Thoracic aorta (tissue), 2 donors: ENCODE data around the gene MAN1B1. TPM values are rescaled to one million over a fixed set of nuclear protein-coding genes. Genes with fewer than 3 reads are reported as not detected.
A peak's percentile ranks its signal among the peaks of the same experiment; 100 is the strongest.

Experiments used
- ATAC-seq: fragments of 150-250 bp; one replicate; pipeline ENCODE4 v1.8.0; 2017; ENCODE audit warnings: low read depth; ENCODE audit not compliant: insufficient number of reproducible peaks, low FRiP score
- DNase-seq: peaks from one replicate; pipeline ENCODE4 v3.0.0-alpha.2; 2020; ENCODE audit warnings: low spot score
- H3K27ac ChIP-seq, 2 donors: fragments of 200-600 bp; sonication (generic); 1 replicate in 1 of 2; 2 replicates in 1 of 2; pipeline ENCODE4 v1.5.1; 2016; ENCODE audit warnings: mild to moderate bottlenecking in 2 of 2, moderate library complexity in 2 of 2
- H3K27me3 ChIP-seq: fragments of 200-600 bp; sonication (generic); replicated peaks from 2 replicates; pipeline ENCODE4 v1.6.0; 2016; ENCODE audit warnings: mild to moderate bottlenecking; ENCODE audit not compliant: insufficient read depth
- H3K36me3 ChIP-seq: fragments of 200-600 bp; sonication (generic); one replicate; pipeline ENCODE4 v1.5.1; 2016
- H3K4me1 ChIP-seq, 2 donors: fragments of 200-600 bp; sonication (generic); 1 replicate in 1 of 2; 2 replicates in 1 of 2; pipeline versions ENCODE4 v1.5.1 to v1.6.0; 2016; ENCODE audit warnings: low read depth in 2 of 2, mild to moderate bottlenecking in 1 of 2; ENCODE audit not compliant: control insufficient read depth in 1 of 2
- H3K4me3 ChIP-seq: fragments of 200-600 bp; sonication (generic); 2 replicates; pipeline ENCODE4 v1.5.1; 2016; ENCODE audit warnings: mild to moderate bottlenecking
- H3K9me3 ChIP-seq: fragments of 200-600 bp; sonication (generic); 2 replicates; pipeline ENCODE4 v1.5.1; 2016
- CTCF ChIP-seq: fragments of 200-600 bp; sonication (generic); IDR thresholded peaks from one replicate; pipeline ENCODE4 v1.5.1; 2019; ENCODE audit warnings: antibody characterized with exemption
- total RNA-seq, 2 donors: library from RNA; depleted of rRNA; stranded (reverse); fragments of >200 nt; gene quantifications; one replicate each; pipeline versions ENCODE4 v1.1.0 to v1.2.3, GENCODE V29; 2016

MAN1B1 gene
- total RNA-seq, 2 donors from 2014 or later, result 32.9 to 52.9 TPM

- no peak for TF ChIP-seq CTCF
- peaks cover 10% of the 10 kb centered on the region for H3K36me3 ChIP-seq
- peaks cover 11 to 30% of the 10 kb centered on the region in 2 donors for H3K4me1 ChIP-seq
- H3K27ac ChIP-seq, result no peak overlapping the region
- no peaks in the 10 kb centered on the region for H3K9me3 ChIP-seq
- DNase-seq (no peak), ATAC-seq (no peak)
- no peak overlapping the region for H3K4me3 ChIP-seq
- H3K27me3 ChIP-seq, result no peaks in the 10 kb centered on the region
These were observed 7.4 kb upstream of the MAN1B1 start for GRCh38 chr9:137079401-137079787.

GRCh38 chr9:137080260-137081122, 6.3 kb upstream of the MAN1B1 start:
- peaks cover 13 to 34% of the 10 kb centered on the region in 2 donors for H3K4me1 ChIP-seq
- no peak overlapping the region for H3K27ac ChIP-seq
- ATAC-seq, result no peak
- DNase-seq, result no peak
- no peak for TF ChIP-seq CTCF
- H3K4me3 ChIP-seq, result no peak overlapping the region
- H3K36me3 ChIP-seq, result peaks cover 10% of the 10 kb centered on the region
- H3K27me3 ChIP-seq, result no peaks in the 10 kb centered on the region
- no peaks in the 10 kb centered on the region for H3K9me3 ChIP-seq

- DNase-seq (no peak), ATAC-seq (no peak)
- no peak overlapping the region for H3K4me3 ChIP-seq
- TF ChIP-seq CTCF, result no peak
- H3K27ac ChIP-seq, result no peak overlapping the region
- peaks cover 10% of the 10 kb centered on the region for H3K36me3 ChIP-seq
- H3K4me1 ChIP-seq, result peaks cover 16 to 41% of the 10 kb centered on the region in 2 donors
- H3K9me3 ChIP-seq, result no peaks in the 10 kb centered on the region
- H3K27me3 ChIP-seq, result no peaks in the 10 kb centered on the region
These were observed 4.4 kb upstream of the MAN1B1 start for GRCh38 chr9:137082222-137082924.

GRCh38 chr9:137082925-137083290, 3.9 kb upstream of the MAN1B1 start:
- peaks cover 20 to 42% of the 10 kb centered on the region in 2 donors for H3K4me1 ChIP-seq
- DNase-seq (no peak), ATAC-seq (no peak)
- H3K27me3 ChIP-seq, result no peaks in the 10 kb centered on the region
- H3K27ac ChIP-seq, result peak overlapping the region in 1 of 2 donors; percentile 61
- H3K36me3 ChIP-seq, result peaks cover 10% of the 10 kb centered on the region
- H3K4me3 ChIP-seq, result no peak overlapping the region
- H3K9me3 ChIP-seq, result no peaks in the 10 kb centered on the region
- no peak for TF ChIP-seq CTCF

- no peaks in the 10 kb centered on the region for H3K27me3 ChIP-seq
- no peak for ATAC-seq
- H3K4me3 ChIP-seq, result no peak overlapping the region
- H3K9me3 ChIP-seq, result no peaks in the 10 kb centered on the region
- H3K27ac ChIP-seq, result peak overlapping the region in 1 of 2 donors; percentile 61
- H3K36me3 ChIP-seq, result peaks cover 10% of the 10 kb centered on the region
- TF ChIP-seq CTCF, result no peak
- DNase-seq, result peak; percentile 47
- peaks cover 16 to 36% of the 10 kb centered on the region in 2 donors for H3K4me1 ChIP-seq
These were observed 3.3 kb upstream of the MAN1B1 start for GRCh38 chr9:137083394-137084004.
